Cerebellar cortex (tissue), 1 donor: Measurements from ENCODE around the gene CELF4.

Source experiments
- DNase-seq: peaks from one replicate; pipeline ENCODE4 v3.0.0-alpha.2; 2015; ENCODE audit warnings: low spot score

The CELF4 gene

DNA sequence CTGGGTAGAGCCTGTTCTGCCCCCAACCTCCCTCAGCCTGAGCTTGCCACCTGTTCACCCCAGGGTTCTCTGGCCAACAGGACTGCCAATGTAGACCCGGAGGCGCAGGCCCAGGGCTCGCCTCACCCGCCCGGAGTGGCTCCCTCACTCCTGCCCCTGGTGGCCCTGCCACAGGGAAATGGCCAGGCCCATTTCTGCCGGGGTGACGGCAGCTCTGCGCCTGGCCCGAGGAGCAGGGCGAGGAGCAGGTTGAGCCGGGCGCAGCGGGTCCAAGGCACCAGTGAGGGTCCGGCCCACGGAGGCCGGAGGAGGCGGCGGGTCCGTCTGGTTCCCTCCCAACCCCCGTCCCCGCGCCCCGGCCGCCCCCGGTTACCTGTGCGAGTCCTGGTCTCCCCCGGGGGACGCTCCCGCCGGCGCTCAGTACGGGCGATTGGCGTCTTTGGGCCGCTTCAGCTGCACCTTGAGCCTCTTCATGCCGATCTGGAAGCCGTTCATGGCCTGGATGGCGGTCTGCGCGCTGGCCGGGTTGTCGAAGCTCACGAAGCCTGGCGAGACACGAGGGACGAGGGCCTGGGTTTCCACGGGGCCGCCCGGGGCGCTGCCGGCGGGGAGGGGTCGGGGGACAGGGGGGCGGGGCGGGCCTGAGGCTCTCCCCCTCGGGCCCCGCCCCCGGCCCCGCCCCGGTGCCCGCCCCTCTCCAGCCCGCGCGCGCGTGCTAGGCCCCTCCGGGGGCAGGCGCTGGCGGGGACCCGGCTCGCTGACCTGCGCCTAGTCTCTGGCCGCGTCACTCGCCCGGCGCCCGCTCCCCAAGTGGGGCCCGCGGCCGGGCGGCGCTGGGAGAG, 312.0 kb downstream of the CELF4 start:
- DNase-seq = no peak

DNA sequence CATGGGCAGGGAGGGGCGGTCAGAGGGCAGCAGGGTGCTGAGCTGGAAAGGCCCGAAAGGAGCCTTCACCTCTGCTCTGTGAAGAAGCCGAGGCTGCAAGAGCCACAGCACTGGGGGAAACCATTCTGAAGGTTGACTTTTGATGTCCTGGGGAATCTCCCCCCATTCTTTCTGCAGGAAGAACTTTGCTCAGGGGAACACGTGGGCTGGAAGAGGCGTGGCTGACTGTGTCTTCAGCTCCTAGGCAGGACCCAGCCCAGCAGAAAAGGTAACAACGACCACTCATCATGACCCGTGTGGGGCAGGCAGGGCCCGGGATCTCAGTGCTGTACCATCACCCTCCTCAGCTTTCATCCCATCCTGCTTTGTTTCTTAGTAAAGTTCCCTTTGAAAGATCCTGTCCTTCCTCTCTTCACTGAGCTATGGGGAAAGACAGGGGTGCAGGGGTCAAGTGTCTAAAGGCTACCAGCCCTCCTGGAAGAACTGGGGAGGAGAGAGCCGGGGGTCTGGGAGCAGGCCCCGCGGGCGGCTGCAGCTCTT, 312.7 kb downstream of the CELF4 start:
- no peak for DNase-seq

DNA sequence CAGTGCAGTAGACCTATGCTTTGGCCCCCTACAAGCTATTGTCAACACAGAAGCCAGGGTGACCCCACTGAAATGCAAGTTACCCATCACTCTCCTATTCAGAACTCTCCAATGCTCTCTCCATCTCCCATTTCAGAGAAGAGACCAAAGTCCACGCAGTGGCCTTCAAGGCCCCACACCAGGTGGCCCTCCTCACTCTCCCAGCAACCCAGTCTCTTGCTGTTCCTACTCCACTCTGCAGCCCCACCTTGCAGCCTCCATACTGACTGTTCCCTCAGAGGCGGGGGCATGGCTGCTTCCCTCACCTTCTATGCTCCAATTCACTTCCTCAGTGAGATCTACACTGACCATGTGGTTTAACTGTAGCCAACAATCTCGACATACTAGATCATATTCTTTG, 313.3 kb downstream of the CELF4 start:
- no peak for DNase-seq

DNA sequence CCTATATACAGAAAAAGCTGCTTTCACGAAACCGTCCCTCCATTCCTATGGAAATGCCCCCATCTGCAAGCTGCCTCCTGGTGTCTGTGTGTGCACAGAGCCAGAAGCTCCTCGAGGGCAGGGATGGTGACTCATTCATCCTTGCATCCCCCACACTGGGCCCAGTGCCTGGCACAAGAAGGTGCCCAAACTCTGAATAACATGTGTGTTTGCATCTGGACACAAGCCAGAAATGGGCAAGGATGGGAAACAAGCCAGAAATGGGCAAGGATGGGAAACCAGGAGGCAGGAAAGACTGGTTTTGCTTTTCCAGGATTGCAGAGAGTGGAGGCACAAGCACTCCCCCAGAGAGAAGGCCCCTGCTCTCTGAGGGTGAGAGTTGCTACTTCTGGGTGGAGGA, 313.9 kb downstream of the CELF4 start:
- DNase-seq = no peak

DNA sequence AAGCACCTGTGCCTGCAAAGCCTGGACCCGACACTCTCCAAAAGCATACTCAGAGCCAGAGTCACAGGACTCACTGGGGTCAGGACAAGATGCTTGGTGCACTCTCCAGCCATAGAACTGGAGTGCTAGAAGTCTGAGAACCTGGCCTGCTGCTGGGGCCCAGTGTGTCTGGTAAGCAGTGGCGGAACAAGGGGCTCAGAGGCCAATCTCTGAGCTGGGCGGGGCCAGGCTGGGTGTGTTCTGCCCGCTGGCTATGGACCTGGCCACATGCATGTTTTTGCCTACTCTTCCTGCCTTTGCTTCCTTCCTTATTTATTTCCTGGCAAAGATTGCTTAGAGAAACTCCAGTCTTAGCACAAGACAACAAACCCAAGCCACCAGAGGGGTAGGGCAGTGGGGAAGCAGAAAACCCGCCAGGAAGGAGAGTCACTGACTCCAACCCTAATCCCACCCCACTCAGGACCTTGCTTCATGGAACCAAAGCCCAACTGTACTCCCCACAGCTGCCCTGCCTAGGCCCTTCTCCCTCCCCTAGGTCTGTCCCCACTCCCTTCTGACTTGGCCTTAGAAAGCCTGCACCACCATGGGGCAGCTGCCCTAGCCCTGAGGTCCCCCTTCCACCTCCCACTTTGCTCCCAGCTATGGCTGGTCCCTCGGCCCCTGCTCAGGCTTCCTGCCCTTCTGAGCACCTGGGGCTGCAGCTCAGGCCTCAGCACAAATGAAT, 315.5 kb downstream of the CELF4 start:
- DNase-seq = no peak

DNA sequence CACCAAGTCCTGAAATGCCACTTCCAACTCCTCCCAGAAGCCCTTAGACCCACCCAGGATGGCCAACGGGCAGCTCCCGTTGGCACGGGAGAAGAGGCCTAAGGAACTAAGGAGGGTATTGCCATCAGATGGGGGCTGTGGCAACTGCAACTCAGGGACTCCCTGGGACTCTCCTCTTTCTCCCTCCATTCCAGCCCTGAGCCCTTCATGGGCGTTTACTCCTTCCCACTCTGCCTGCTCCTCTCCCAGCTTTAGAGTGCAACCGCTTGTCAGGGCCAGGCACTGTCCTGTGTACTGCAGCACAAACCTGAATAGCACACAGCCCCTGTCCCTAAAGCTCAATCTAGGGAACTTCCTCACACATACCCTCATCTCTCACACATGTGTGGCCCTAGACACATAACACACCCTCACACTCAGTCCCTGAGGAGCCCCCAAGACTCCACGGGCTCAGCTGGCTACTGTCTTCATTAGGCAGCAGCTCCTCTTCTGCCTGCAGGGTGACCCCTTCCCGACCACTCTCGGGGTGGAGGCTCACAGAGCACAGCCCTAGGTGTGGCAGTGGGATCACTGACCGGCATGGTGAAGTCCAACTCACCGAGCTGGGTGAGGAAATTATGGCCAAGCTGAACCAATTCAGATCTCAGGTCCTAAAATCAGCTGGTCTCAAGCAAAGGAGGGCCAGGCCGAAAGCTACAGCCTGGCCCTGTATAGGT, 316.3 kb downstream of the CELF4 start:
- DNase-seq = no peak

DNA sequence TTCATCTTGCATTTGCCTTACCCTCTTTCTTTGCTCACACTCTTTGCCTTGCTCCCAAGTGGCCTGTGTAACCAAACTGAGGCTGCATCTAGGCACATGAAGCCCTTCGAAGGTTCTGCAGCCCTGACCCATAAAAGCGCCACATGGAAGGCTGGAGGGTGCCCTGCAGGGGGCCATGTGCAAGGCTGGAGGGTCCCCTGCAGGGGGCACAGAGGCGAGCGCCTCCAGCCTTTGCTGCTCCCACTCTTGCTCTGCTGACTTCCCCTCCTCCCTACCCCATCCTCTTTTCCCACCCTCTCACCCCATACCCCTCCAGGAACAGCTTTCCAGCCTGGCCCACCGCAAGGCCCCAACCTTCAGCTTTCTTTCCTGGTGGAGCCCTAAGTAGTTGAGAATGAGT, 317.3 kb downstream of the CELF4 start:
- DNase-seq = no peak

DNA sequence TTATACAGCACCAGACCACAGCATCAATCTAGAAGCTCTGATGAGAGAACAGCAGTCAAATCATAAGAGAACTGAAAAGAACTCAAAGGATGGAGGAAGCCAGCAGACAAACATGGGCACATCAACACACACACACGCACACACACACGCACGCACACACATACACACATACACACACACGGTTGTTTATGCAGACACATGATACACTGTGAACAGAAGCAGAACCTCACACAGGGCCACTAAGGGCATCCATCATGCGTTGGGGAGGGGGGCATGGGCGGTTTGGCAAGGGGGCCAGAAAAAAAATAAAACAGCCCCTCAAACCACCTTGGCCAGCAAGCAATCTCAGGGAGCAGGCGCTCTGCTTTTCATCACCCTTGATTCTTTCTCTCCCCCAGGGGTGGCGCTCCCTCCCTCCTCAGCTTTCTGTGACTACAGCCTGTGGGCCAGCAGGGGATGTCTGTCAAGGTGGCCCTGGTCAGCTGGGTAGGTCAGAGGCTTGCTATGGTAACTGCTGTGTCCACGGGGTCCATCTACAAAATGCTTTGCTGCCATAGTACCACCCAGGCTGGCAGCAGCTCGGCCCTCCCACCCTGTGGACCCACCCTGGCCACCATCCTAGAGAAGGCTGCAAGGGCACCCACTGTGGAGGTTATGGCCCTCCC, 318.0 kb downstream of the CELF4 start:
- DNase-seq = no peak

DNA sequence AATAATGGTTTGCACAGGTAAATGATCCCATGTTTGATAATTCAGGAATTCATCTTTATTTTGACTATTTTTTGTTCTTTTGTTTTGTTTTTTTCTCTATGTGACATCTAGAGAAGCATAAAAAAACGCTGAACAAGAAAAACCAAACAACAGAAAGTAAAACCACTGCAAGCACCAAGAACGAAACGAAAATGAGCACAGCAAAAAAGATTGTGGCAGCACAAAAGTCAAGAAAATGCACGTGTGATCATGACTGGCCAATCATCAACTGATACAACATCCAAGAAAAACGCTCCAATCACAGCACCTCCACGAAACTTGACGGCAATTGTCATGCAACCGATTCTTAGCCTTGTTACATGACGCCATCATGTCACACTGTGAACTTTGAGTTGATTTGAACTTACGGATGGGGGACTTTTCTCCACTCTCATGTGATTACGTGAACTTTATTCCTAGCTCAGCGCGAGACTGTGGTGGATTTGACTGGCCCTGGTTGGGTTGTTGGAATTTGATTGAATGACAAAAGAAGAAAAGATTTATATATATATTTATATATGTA, 318.7 kb downstream of the CELF4 start:
- DNase-seq = no peak

DNA sequence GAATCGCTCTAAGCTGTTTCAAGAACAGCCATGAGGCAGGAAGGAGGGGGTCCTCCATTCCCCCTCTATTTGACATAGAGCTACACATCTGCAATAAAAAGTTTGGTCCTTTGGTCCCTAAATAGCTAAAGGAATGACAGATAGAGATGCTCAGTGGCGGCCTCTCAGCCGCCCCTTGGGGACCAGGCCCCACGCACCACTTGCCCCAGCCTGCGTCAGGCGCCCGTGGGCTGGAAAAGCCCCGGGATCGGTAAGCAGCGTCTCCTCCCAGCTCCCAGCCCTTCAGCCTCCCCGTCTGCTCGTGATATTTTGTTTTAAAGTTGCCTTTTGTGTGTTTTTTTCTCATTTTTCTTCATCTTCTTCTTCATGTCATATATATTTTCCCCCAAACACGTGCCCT, 321.0 kb downstream of the CELF4 start:
- no peak for DNase-seq

DNA sequence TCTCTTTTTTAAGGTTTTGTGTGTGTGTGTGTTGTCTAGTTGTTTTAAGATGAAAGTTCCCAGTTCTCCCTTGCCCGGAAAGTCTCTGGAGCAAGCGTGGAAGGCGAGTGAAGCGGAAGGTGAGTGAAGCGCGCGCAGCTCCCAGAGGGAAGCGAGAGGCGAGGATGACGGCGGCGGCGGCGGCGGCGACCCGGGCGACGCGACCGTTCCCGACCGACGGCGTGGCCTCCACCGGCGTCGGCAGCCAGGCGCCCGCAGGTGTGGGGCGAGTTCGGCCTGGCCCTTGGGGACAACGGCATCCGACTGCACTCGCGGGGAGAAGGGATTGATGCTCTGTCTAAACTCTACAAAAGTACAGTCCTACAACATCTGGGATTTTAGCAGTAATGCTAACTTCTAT, 321.9 kb downstream of the CELF4 start:
- DNase-seq = no peak

DNA sequence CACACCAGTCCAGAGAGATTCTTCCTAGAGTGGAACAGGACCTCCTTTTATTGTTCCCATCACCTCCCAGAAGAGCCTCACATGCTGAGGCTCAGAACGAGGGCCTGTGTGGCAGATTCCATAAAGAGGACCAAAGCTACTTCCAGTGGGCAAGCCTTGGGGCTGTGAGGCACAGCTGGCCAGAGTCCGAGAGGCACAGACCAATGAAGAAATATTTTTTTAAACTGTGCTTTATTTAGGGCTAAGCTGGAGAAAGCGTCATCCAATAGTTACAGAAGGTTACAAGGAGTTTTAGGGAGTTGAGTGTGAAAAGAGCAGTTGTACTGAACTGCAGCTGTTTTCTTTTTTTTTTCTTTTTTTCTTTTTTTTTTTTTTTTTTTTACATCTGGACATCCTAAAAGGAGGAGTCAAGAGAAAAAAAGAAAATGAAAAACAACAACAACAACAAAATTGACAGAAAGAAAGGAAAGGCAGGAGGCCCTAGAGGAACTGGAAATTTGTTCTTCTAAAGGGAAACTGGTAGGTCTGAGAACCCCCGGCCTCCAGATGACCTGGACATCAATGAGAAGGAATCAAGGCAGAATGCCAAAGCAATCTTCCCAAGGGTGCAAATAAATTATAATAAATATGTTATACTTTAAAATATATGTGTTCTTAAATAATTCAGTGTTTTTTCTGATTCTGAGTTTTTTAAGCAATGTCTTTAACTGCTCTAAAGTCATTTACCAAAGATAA, 322.6 kb downstream of the CELF4 start:
- no peak for DNase-seq

DNA sequence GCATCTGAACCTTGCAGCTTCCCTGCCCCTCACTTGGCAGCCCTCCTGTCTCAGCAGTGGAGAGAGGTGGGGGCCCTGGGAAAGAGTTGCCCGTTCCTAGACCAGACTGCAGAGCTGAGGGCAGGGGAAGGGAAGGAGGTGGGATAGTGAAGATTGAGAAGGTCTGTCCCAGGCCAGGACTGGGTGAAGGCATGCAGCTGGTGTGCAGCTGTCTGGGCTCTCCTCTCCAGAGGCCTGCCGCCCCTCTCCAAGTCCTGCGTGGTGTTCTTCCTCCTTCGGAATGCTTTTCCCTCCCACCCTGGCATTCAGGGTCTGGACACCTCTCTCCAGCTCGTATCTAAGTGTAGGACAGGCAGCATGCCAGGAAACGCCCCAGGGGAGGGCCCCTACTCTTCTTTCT, 323.5 kb downstream of the CELF4 start:
- DNase-seq = no peak

DNA sequence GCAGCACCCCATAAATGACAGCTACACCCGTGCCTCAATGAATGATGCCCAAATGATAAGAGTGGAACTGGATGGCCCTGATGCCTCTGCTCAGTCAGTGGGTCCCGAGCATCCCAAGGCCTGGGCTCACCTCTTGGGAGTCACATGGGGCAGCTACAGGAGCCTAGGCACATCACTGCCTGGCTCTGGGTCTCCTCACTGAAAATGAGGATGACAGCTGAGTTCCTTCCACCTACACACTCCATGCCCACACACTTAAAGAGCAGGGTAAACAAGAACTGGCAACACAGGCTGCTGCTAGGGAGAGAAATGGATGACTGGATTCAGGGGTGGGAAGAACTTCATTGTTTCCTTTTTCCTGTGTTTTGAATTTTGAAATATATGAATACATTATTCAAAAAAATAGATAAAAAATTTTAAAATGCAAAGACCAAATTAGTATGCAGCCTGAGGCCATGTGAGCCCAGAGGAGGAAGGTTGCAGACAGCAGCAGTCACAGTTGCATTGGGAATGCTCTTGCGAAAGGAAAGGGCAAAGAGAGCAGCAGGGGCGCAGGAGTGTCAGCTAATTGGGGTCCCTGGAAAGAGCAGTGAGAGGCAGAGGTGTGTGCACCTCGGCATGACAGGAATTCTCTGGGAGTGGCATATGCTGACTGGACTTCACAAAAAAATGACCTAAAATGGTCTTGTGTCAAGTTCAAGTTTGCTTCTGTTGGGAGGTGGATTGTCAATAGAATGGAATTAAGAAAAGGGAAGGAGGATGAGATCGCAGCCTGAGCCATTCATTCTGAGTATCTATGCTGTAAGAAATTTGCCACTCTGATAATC, 327.1 kb downstream of the CELF4 start:
- DNase-seq = no peak

DNA sequence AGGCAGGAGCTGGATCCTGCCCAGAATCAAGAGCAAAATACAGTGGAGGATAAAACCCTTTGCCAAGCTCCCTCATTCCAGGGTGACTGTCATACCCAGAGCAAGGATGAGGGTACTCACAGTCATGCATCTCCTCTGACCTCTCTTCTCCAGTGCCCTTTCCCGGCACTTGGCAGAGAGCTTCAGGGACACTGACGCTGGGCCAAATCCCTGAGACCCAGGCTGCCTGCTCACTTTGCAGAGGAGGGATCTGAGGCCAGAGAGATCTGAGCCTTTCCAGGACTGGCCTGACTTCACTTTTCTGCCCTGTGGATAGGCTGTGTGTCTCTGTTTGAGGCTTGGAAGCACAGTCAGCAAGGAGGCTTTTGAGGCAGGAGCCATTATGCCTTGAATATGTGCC, 330.0 kb downstream of the CELF4 start:
- DNase-seq = no peak

DNA sequence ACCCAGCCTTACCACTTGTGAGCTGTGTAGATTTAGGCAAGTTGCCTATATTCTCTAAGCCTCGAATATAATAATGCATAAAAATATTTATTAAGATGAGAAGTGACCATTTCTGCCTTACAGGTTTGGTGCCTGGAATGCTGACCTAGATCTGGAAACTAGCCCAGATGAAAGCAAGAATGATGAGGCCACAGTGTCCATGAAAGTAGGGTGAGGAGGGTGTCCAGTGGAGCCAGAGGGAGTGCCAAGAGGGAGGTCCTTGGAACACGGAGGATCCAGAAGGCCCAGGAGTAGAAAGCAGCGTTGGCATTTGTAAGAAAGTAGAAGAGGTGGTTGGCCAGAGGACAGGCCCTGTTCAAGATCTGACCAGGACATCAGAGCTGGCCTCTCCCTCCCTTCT, 334.3 kb downstream of the CELF4 start:
- DNase-seq = no peak

DNA sequence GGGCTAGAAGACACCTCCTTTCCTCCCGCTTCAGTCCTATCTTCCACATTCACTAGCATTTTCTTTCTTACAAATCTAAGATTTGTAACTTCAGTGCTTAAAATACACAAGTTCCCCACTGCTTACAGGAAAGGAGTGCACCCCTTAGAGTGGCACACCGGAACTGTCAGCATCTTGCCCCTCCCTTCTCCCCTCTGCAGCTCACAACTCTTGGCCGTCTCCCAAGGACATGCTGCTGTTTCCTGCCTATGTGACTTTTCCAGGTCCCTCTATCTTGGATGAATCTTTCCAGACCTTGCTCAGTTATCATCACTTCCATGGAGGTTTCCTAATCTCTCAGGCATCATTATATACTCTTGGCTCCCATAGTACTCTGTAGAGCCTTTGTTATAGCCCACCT, 334.8 kb downstream of the CELF4 start:
- no peak for DNase-seq

DNA sequence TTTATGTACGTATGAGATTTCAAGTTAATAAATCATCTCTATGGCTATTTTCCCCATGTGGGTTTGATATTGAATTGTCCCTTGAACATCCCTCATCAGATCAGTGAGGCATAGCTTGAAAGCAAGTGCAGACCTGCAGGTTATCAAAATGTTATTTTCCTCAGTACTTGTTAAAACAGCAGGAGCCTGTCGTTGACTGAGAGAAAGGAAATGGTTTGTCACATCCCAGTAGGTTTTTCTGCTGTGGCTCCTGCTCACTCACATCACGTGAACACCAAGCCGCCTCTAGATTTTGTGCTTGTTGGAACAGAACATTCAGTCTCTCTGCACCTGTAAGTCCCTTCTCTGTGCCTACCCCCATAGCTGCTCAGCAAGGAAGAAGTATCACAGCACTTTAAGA, 340.3 kb downstream of the CELF4 start:
- no peak for DNase-seq

DNA sequence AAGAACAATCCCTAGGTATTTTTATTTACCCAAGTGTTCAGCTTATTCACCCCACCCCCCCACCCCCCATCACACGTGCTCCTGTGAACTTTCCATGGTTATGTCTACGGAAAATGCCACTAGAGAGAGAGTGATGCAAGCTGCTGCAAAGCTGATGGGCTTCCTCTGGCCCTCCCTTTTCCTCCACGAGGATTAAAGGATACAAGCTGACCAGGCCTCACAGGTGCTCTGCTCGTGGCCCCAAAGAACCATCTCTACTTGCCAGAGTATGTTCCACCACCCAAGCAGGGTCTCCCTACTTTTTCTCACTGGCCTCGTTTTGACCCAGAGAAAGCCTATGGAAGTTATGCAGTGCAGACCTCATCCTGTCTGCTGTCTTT, 342.6 kb downstream of the CELF4 start:
- DNase-seq = no peak

DNA sequence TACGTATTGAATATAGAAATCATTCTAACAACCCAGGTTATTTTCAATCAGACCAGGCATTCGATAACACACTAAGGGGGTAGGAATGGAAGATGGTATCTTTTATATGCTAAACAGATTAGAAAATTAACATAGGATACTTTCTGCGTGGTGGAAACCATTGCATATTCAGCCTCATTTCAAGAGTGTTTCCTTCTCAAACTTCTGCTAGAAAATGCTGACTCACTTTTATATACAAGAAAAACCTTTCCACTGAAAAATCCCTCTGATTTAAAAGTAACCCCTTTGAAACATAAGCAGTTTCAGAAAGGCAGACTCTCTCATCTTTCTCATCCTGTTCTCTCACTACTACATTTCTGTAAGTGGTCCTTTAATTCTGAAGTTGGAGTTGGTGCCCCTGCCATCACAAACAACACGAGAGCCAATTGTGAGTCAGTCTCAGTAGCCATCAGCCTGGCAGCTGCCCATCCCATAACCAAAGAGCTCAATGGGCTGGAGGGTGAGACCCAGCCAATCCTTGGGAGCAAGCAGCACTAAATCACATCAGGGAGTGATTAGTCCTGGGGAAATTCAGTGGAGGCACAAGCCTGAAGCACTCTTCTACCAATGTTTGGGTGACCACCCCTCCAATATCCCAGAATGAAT, 343.1 kb downstream of the CELF4 start:
- no peak for DNase-seq
